HG03354 (cell line): ENCODE measurements around the gene PNMA6E.

ENCODE experiments used
- ATAC-seq: cut with Tn5 transposase; IDR thresholded peaks from one replicate; pipeline ENCODE4 v1.9.1; 2021; ENCODE audit warnings: mild to moderate bottlenecking; ENCODE audit not compliant: unreplicated experiment, poor library complexity, severe bottlenecking

The PNMA6E gene

DNA sequence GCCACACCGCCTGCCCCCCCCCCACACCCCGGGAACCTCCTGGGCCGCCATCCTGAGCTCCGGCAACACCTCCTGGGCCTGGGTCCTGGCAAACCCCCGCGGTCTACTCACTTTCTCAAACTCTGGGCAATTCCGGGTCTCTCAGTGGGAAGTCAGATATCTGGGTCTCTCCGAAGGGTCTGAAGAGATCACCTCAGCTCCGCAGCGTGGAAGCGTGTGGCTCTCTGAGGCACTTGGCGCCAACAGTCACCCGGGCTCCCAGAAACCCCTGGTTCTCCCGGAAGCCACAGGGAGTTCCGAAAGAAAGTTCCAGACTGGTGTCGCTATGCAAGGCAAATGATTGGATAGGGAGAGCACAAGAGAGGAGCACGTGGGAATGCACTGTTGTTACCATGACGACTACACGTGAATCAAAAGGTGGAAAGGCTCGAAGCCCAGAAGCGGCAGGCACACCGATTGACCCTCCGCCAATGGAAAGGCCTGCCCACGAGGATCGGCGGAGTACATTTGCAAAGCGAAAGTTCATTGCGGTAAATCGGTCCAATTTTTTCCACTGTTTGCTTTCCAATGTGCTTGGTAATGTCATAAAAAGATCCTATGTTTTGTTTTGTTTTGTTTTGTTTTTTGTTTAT, at the start of gene PNMA6E:
TSS of gene PNMA6E (minus strand) at position 218 of the 632 bp plus-strand sequence. CDS start 2,501 bp downstream, outside the sequence.
- ATAC-seq = no peak

DNA sequence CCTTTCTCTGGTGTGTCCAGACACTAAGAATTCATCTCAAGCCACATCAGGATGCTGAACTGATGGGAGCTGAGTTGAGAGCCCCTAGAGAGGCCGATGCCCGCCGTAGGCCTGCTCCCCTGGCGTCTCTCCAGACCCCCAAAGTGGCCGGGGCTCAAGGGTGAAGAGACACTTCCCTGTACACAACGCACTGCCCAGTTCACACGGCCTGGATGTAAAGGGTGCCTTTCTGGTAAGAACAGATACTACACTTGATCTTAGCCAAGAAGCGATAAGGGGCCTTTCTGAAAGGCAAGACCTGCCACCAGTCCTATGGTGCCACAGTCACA, 49.8 kb upstream of the PNMA6E start:
- no peak for ATAC-seq

GRCh38 chrX:153450114-153450948, 49.2 kb upstream of the PNMA6E start:
- ATAC-seq = no peak

DNA sequence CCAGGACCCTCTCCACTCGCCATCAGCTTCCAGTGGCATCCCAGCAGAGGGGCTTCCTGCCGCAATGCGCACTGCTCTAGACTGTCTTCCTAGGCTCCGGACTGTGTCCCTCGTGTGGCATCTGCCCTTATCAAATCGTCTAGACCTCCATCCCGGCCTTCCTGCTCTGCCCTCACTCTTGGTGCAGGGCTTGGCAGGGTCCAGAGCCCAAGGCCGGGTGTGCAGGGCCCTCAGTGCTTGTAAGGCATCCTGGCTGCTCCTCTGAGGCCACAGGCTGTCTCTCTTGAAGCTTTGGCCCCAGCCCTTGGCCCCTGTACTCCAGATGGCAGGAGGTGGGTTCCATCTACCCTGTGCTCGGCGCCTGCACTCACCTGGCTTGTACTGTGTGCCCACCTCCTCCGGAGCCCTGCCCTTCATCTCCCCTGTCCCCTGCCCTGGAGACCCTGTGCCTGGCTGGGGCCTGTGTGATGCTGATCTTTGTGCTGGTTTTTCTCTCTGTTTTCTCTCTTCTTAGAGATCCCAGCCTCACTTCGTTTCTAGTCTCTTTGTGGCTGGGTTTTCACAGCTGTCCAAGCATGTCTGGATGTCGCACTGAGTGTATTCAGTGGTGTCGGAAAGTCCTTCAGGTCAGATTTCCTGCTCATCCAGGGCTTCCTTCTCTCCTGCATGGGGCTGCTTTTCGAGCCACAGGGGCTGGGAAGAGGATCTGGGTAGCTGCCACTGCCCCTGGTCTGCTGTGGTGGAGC, 48.4 kb upstream of the PNMA6E start:
- no peak for ATAC-seq

GRCh38 chrX:153448556-153449367, 47.6 kb upstream of the PNMA6E start:
- no peak for ATAC-seq

DNA sequence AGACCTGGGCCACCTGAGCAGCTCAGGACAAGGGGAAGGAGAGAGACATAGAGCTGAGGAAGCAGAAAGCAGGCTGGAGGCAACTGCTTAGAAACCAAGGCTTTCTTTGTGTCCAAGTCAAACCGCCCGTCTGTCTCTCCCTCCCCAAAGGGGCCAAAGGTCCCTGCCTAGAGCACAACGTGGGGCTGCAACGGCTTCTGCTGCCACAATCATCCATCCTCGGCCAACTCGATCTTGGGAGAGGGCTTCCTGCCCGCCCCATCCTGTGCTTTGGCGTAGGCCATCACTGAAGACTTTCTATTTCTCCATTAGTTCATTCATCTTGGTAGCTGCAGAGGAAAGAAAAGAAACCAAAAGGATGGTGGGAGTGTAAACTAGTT, 46.4 kb upstream of the PNMA6E start:
- no peak for ATAC-seq

DNA sequence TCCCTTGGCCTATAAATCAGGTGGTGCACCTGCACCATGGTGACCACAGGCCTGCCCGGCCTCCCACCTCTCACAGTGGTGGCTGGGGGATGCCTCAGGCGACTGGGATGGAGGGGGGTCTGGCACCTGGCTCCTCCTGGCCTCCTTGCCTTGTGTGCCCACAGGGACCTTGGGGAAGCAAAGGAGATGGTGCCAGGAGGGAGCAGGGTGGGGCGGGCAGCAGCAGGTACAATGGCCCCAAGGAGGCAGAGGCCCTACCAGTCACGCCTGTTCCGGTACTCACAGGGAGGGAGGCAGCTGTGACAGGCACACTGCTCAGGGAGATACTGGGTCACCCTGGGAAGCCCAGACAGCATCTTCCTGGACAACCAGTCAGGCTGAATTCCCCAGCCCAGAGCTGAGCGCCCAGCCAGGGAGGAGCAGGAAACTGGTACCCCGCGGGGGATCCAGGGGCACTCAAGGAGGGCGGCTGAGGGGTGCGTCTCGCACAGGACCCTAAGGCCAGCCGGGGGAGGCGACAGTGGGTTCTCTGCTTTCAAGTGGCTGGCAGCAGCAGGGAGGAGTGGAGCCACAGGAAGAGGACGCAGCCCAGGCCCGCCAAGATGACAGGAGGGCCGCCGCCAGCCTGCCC, 45.9 kb upstream of the PNMA6E start:
- no peak for ATAC-seq

DNA sequence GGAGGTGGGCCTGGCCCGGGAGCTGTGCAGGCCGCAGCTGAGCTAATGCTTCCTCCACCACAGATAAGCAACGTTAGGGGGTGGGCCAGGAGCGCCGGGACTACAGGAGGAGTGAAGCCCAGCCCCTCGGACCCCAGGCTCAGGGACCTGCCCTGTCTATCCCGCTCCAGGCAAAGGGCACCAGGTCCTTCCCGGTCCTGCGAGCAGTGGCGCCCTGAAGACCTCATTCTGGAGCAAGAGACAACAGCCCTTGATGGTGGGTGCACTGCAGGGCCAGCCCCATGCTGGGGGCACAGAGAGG, 45.4 kb upstream of the PNMA6E start:
- no peak for ATAC-seq

DNA sequence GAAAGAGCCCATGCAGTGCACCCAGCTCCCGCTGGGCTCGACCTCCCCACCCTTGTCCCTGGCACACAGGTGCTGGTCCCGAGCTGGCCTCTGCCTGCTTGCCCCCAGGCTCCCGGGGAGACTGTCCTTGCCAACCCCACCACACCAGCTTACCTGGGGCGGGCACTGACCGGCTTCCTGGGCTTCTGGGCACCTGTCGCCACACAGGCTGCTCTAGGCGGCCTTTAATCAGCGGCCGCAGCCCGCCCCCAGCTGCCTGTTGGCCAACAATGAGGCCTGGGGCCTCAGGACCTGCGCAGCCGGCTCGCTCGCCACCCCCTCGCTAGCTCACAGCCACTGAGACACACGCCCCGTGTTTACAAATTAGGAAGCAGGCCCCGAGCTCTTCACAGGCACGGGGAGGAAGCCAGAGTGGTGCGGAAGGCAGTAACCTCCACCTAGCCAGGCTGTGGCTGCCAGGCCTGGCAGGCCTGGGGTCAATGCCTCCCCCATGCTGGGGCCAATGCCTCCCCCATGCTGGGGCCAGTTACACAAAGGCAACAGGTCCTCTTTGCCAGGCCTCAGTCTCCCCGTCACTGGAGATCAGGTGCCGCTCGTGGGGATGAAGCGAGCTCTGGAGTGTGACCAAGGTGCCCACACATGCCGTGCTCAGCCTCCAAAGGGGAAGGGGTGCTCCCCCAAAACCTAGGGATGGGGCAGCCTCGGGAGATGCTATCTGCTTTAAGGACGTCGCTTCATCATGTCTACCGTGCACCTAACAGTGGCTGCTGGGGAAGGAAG, 44.9 kb upstream of the PNMA6E start, which contains the start of gene TREX2:
TSS of gene TREX2 (minus strand) at position 201 of the 780 bp plus-strand sequence. CDS start 626 bp downstream, outside the sequence.
- no peak for ATAC-seq

- ATAC-seq = no peak
Observed at GRCh38 chrX:153445106-153445855, 44.1 kb upstream of the PNMA6E start.

- ATAC-seq = no peak
Observed at GRCh38 chrX:153444333-153445011, 43.3 kb upstream of the PNMA6E start.

- no peak for ATAC-seq
Observed at GRCh38 chrX:153443476-153444332, 42.6 kb upstream of the PNMA6E start.

- ATAC-seq = no peak
Observed at GRCh38 chrX:153442463-153442862, 41.3 kb upstream of the PNMA6E start.

DNA sequence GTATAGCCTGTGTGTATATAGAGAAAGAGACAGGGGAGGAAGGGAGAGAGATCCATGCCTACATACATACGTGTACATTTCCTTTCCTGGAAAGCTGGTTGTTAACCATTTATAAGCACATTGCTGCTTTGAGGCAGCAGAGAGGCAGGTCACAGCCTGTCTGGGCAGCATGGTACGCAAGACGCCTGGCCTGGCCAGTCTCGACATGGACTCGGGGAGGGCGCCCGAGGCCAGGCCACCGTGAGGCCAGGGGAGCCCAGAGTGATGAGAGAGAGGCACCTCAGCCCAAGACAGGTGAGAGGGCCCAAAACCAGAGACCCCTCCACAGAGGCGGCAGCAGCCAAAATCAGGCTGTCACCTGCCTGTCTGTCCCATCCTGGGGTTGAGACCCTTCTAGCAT, 40.8 kb upstream of the PNMA6E start:
- ATAC-seq = no peak

DNA sequence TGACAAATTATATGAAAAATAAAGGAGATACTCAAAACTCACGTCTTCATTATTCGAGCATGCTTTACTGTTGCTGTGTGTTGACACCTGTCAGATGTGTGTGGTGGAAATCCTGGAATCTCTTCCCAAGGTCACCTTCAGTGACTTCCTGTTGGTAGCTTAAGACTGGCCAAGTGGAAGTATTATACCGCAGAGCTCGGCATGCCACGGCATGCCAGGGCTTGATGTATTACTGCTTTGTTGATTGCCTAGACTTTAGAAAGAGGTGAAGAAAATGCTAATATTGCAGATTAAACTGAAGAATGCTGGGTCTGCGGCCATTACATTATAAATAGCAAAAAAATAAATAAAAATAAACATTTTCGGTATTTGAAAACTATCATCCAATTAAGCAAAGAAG, 40.1 kb upstream of the PNMA6E start:
- no peak for ATAC-seq

DNA sequence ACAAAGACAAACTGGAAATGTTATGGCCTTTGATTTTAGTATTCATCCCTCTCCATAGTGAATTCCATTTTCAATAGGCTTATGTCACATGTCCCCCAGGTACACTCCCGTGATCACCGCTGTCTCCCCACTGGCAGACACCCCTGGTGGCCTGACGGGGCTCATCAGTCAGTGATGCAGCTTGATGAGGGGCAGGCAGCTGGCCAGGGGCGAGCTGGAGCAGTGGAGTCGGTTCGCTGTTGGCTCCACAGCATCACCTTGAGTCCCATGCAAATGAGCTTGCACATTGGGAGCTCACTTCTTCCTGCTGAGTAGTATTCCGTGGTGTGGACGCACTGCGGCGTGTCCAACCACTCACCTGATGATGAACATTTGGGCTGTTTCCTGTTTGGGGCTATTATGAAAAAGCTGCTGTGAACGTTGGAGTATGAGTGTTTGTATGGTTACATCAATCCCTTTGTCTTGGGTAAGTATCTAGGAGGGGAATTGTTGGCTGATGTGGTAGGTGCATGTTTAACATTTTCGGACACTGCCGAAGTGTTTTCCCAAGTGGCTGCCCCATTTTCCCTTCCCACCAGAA, 39.5 kb upstream of the PNMA6E start:
- no peak for ATAC-seq
